Endothelial cell of umbilical vein (primary cell): ENCODE results near the gene C2CD5. TPM values are rescaled to one million over a fixed set of nuclear protein-coding genes. Genes with fewer than 3 reads are reported as not detected.

ENCODE experiments used
- BruUV-seq: library from RNA; stranded (reverse); fragments of 400-500 nt; replicated peaks from 2 replicates; lab custom pipeline; 2021; lab: Mats Ljungman, UMichigan
- CTCF ChIA-PET: fragments of 300-600, 350-600 bp; sonication (Branson Sonifier 250); formaldehyde crosslinking; loops from one replicate; lab custom pipeline; 2021; ENCODE audit warnings: antibody characterized with exemption, inconsistent platforms; lab: Charles Lee
- POLR2A ChIA-PET: fragments of 300-600, 350-600 bp; sonication (Branson Sonifier 250); formaldehyde crosslinking; loops from one replicate; lab custom pipeline; 2021; ENCODE audit warnings: antibody characterized with exemption, inconsistent platforms; lab: Charles Lee
- DNase-seq: peaks from one replicate; pipeline ENCODE4 v3.0.0-alpha.2; 2011; ENCODE audit warnings: low read depth, low spot score
- FAIRE-seq: peaks from 2 replicates; lab custom pipeline; 2011; peaks lifted over from hg19 to GRCh38; lab: Jason Lieb, UNC
- H2AFZ ChIP-seq: 2 replicates; pipeline ENCODE4 v1.6.0; 2012; ENCODE audit warnings: low read depth, low read length, control low read depth, inconsistent platforms
- H3K27ac ChIP-seq: 2 replicates; pipeline ENCODE4 v1.5.1; 2011; ENCODE audit warnings: low read depth, mild to moderate bottlenecking, control low read depth, low read length, moderate library complexity; ENCODE audit not compliant: insufficient read depth
- H3K27me3 ChIP-seq, 2 experiments: 2 replicates each; pipeline versions ENCODE4 v1.6.0 to v1.6.1; 2011; ENCODE audit warnings: low read length in 2 of 2, mixed read lengths in 1 of 2; ENCODE audit not compliant: control insufficient read depth in 2 of 2, insufficient read depth in 2 of 2
- H3K36me3 ChIP-seq, 2 experiments: 2 replicates in 1 of 2; 3 replicates in 1 of 2; pipeline ENCODE4 v1.5.1; 2011; ENCODE audit warnings: low read length in 2 of 2, mild to moderate bottlenecking in 1 of 2, moderate library complexity in 1 of 2; ENCODE audit not compliant: control insufficient read depth in 2 of 2, insufficient read depth in 2 of 2; ENCODE audit errors: extremely low read depth in 1 of 2
- H3K4me1 ChIP-seq: 3 replicates; pipeline ENCODE4 v1.5.1; 2011; ENCODE audit warnings: mild to moderate bottlenecking, low read length; ENCODE audit not compliant: control insufficient read depth, insufficient read depth; ENCODE audit errors: extremely low read depth
- H3K4me2 ChIP-seq: 2 replicates; pipeline ENCODE4 v1.6.1; 2011; ENCODE audit warnings: low read length, control low read depth, mixed read lengths; ENCODE audit not compliant: insufficient read depth
- H3K4me3 ChIP-seq, 3 experiments: fragments of 200-600 bp in 1 of 3; sonication (generic), shearing (Covaris generic) in 1 of 3; replicated peaks in 1 of 3; 2 replicates each; pipeline ENCODE4 v1.5.1; 2011 to 2016; ENCODE audit warnings: control low read depth in 3 of 3, low read length in 3 of 3, mild to moderate bottlenecking in 2 of 3, inconsistent platforms in 1 of 3, low read depth in 1 of 3, moderate library complexity in 1 of 3; ENCODE audit not compliant: insufficient read depth in 1 of 3
- H3K79me2 ChIP-seq: 2 replicates; pipeline ENCODE4 v1.6.0; 2012; ENCODE audit warnings: low read length, inconsistent platforms; ENCODE audit not compliant: control insufficient read depth, insufficient read depth
- H3K9ac ChIP-seq: replicated peaks from 2 replicates; pipeline ENCODE3; 2011; ENCODE audit warnings: low read length, control low read depth; ENCODE audit not compliant: insufficient read depth; ENCODE audit errors: extremely low read depth
- H3K9me1 ChIP-seq: replicated peaks from 3 replicates; pipeline ENCODE4 v1.6.0; 2011; ENCODE audit warnings: mild to moderate bottlenecking, low read length; ENCODE audit not compliant: control insufficient read depth, insufficient read depth; ENCODE audit errors: extremely low read depth
- H3K9me3 ChIP-seq: replicated peaks from 2 replicates; pipeline ENCODE4 v1.5.1; 2012; ENCODE audit warnings: low read length, inconsistent platforms; ENCODE audit not compliant: control insufficient read depth, insufficient read depth
- H4K20me1 ChIP-seq: replicated peaks from 2 replicates; pipeline ENCODE3; 2011; ENCODE audit warnings: mild to moderate bottlenecking, low read length; ENCODE audit not compliant: control insufficient read depth, insufficient read depth; ENCODE audit errors: extremely low read depth
- CTCF ChIP-seq, 2 donors: IDR thresholded peaks; 1 replicate in 1 of 2; 2 replicates in 1 of 2; pipeline ENCODE4 v1.5.1; 2011; ENCODE audit warnings: low read length in 2 of 2, mild to moderate bottlenecking in 2 of 2, moderate library complexity in 2 of 2, control low read depth in 1 of 2, inconsistent platforms in 1 of 2, low read depth in 1 of 2; ENCODE audit not compliant: insufficient read depth in 1 of 2; ENCODE audit errors: extremely low read depth in 1 of 2
- EZH2 ChIP-seq: IDR thresholded peaks from 2 replicates; pipeline ENCODE4 v1.6.1; 2012; ENCODE audit warnings: borderline replicate concordance, low read depth, mild to moderate bottlenecking, moderate library complexity, low read length, inconsistent platforms; ENCODE audit not compliant: severe bottlenecking
- FOS ChIP-seq: IDR thresholded peaks from 2 replicates; pipeline ENCODE4 v1.6.1; 2011; ENCODE audit warnings: mild to moderate bottlenecking, low read length, moderate library complexity, borderline replicate concordance; ENCODE audit not compliant: insufficient read depth
- GATA2 ChIP-seq: IDR thresholded peaks from 2 replicates; pipeline ENCODE4 v1.7.0; 2011; ENCODE audit warnings: low read depth, mild to moderate bottlenecking, moderate library complexity, mixed read lengths, low read length; ENCODE audit not compliant: insufficient read length, insufficient read depth
- JUN ChIP-seq: IDR thresholded peaks from 2 replicates; pipeline ENCODE4 v1.6.1; 2011; ENCODE audit warnings: borderline replicate concordance, low read depth; ENCODE audit not compliant: insufficient read length, insufficient read depth
- MAX ChIP-seq: IDR thresholded peaks from 2 replicates; pipeline ENCODE4 v1.6.1; 2011; ENCODE audit not compliant: insufficient read depth, insufficient read length
- MYC ChIP-seq: IDR thresholded peaks from one replicate; pipeline ENCODE4 v1.6.1; 2011; ENCODE audit warnings: mild to moderate bottlenecking, low read depth, low read length
- POLR2A ChIP-seq: IDR thresholded peaks from 2 replicates; pipeline ENCODE4 v1.6.1; 2012; ENCODE audit warnings: low read depth, mild to moderate bottlenecking, control low read depth, low read length
- POLR2AphosphoS5 ChIP-seq: IDR thresholded peaks from 2 replicates; pipeline ENCODE4 v1.6.1; 2012; ENCODE audit warnings: low read depth, mild to moderate bottlenecking, control low read depth, low read length, moderate library complexity; ENCODE audit not compliant: insufficient read depth
- dilution Hi-C: fragments of 300-500 bp; cut with MboI; formaldehyde crosslinking; loops from one replicate; pipeline ENCODE4 v1.15.0; 2019; ENCODE audit warnings: low sequenced_read_pairs; ENCODE audit not compliant: extremely low pct_ligation_motif_present
- intact Hi-C: fragments of 100-400 bp; cut with micrococcal nuclease; formaldehyde crosslinking; loops from one replicate; pipeline ENCODE4 v1.10.0; 2022
- polyA plus RNA-seq, 4 experiments: library from polyadenylated mRNA; depleted of rRNA in 3 of 4; stranded (reverse) in 3 of 4; unstranded in 1 of 4; fragments of >200 nt; gene quantifications; 2 replicates each; pipeline versions ENCODE4 v1.2.1 to v1.2.3, GENCODE V29; 2011 to 2012; ENCODE audit warnings: missing spikeins in 1 of 4
- total RNA-seq: library from RNA; stranded (reverse); gene quantifications from 2 replicates; pipeline ENCODE4 v1.2.3, GENCODE V29; 2021

Gene C2CD5
- total and polyA plus RNA-seq, 2 donors (not counting 3 experiments of a cell fraction or from before 2014, with no cell fraction given) = 12.9 to 32.9 TPM

GRCh38 chr12:22463306-22463705, 81.0 kb downstream of the C2CD5 start:
- Histone ChIP-seq H3K36me3 (peaks cover under 1 to 2% of the 10 kb centered on the region in 2 experiments), H3K9me1 (no peaks in the 10 kb centered on the region), H3K27me3 (no peaks in the 10 kb centered on the region), H2AFZ (no peak overlapping the region), H3K79me2 (no peaks in the 10 kb centered on the region), H3K27ac (no peak overlapping the region), H3K4me1 (no peaks in the 10 kb centered on the region), H3K4me3 (no peak overlapping the region), H3K4me2 (no peak overlapping the region), H3K9ac (no peak overlapping the region), H3K9me3 (no peaks in the 10 kb centered on the region), H4K20me1 (no peaks in the 10 kb centered on the region)
- DNase-seq (no peak), FAIRE-seq (no peak)
- BruUV-seq = no TSS peak
- intact Hi-C loops = loop anchor here (5.0 kb wide), 1 partner anchor 169 kb away; no protein-coding TSS in a partner anchor
- TF ChIP-seq FOS = no peak
- TF ChIP-seq POLR2AphosphoS5 = no peak
- TF ChIP-seq MYC = no peak
- TF ChIP-seq POLR2A = no peak
- TF ChIP-seq JUN = no peak
- no peak for TF ChIP-seq MAX
- TF ChIP-seq GATA2 = no peak
- no peak for TF ChIP-seq CTCF (IDR thresholded peaks at IDR 0.05; ENCODE audit: extremely low read depth in 1 of 2, insufficient read depth in 1 of 2, low read depth in 1 of 2, low read length in 2 of 2)
- TF ChIP-seq EZH2 = no peak
- ChIA-PET CTCF (interaction anchor here (0.9 to 6.3 kb wide), 3 partner anchors 8 to 766 kb away, joined by 3 to 44 read pairs (median 3); no protein-coding TSS in a partner anchor), POLR2A (no interaction called here)
- dilution Hi-C loops = no loop called here
